ENCODE measurements around the gene POLN. TPM values are rescaled to one million over a fixed set of nuclear protein-coding genes. Genes with fewer than 3 reads are reported as not detected.

Gene POLN
- total and polyA plus RNA-seq, 11 donors, result 0.38 to 4.5 (median 1.9) TPM

GRCh38 chr4:2245057-2245786 lies 3.3 kb upstream of the POLN start:
- DNase-seq (no peak), ATAC-seq (no peak)
- WGBS, 4 donors, result 58 to 65% (median 62%) methylated on average over 7 of the region's 7 CpGs
- H3K4me3 ChIP-seq, result no peak overlapping the region
- H3K9me3 ChIP-seq, result no peaks in the 10 kb centered on the region
- H3K27ac ChIP-seq, result peak overlapping the region; percentile 12 to 81 (median 48)
- H3K36me3 ChIP-seq, result peaks cover 0 to 36% (median 27%) of the 10 kb centered on the region in 9 donors
- H3K27me3 ChIP-seq, result no peaks in the 10 kb centered on the region
- intact Hi-C loops (cut with DNase I), result loop anchor here in 3 of 10 donors (10.0 kb wide), 3 partner anchors 290 to 720 kb away; partner anchors contain the start of genes FAM193A (in 1 of the 3), GRK4 (in 1 of the 3) and NOP14 (in 1 of the 3)
- TF ChIP-seq, protein P1, sequence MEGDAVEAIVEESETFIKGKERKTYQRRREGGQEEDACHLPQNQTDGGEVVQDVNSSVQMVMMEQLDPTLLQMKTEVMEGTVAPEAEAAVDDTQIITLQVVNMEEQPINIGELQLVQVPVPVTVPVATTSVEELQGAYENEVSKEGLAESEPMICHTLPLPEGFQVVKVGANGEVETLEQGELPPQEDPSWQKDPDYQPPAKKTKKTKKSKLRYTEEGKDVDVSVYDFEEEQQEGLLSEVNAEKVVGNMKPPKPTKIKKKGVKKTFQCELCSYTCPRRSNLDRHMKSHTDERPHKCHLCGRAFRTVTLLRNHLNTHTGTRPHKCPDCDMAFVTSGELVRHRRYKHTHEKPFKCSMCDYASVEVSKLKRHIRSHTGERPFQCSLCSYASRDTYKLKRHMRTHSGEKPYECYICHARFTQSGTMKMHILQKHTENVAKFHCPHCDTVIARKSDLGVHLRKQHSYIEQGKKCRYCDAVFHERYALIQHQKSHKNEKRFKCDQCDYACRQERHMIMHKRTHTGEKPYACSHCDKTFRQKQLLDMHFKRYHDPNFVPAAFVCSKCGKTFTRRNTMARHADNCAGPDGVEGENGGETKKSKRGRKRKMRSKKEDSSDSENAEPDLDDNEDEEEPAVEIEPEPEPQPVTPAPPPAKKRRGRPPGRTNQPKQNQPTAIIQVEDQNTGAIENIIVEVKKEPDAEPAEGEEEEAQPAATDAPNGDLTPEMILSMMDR (IDR thresholded peaks at IDR 0.05), result no peak
- TF ChIP-seq POLR2A (IDR thresholded peaks at IDR 0.05), result no peak
- peaks cover 4 to 51% (median 36%) of the 10 kb centered on the region in 12 donors for H3K4me1 ChIP-seq

- WGBS, 4 donors, result 37 to 44% (median 39%) methylated on average over 5 of the region's 5 CpGs
- H3K27me3 ChIP-seq, result no peaks in the 10 kb centered on the region
- peak in 4 of 5 donors; percentile 64 to 75 (median 70) for DNase-seq
- H3K9me3 ChIP-seq, result no peaks in the 10 kb centered on the region
- intact Hi-C loops (cut with DNase I), result loop anchor here in 8 of 10 donors (2.0 to 10.0 kb wide), 12 partner anchors 13 to 721 kb away; partner anchors contain the start of genes CFAP99 (in 3 of the 8), ZFYVE28 (in 3 of the 8), FAM193A (in 2 of the 8) and GRK4 (in 1 of the 8)
- H3K4me1 ChIP-seq, result peaks cover 4 to 64% (median 50%) of the 10 kb centered on the region in 12 donors
- no peak for TF ChIP-seq POLR2A (IDR thresholded peaks at IDR 0.05)
- TF ChIP-seq, protein P1 (IDR thresholded peaks at IDR 0.05), result peak in 10 of 12 donors; percentile 25 to 55 (median 36)
- H3K4me3 ChIP-seq, result peak overlapping the region in 4 of 12 donors; percentile 4 to 23 (median 11)
- peak overlapping the region; percentile 14 to 81 (median 49) for H3K27ac ChIP-seq
- ATAC-seq, result peak; percentile 11 to 54 (median 26)
- peaks cover 0 to 29% (median 19%) of the 10 kb centered on the region in 9 donors for H3K36me3 ChIP-seq
These were observed 1.9 kb upstream of the POLN start for GRCh38 chr4:2243681-2244380.

- Histone ChIP-seq H3K36me3 (peaks cover 0 to 38% (median 13%) of the 10 kb centered on the region in 9 donors), H3K4me1 (peaks cover 4 to 81% (median 58%) of the 10 kb centered on the region in 12 donors), H3K27me3 (no peaks in the 10 kb centered on the region), H3K4me3 (peak overlapping the region; percentile 89 to 99 (median 94)), H3K9me3 (no peaks in the 10 kb centered on the region), H3K27ac (peak overlapping the region in 7 of 12 donors; percentile 80 to 87 (median 83))
- ATAC-seq, result no peak
- no peak for DNase-seq
- intact Hi-C loops (cut with DNase I), result loop anchor here in 8 of 10 donors (5.0 to 10.0 kb wide), 9 partner anchors 171 to 724 kb away; partner anchors contain the start of genes CFAP99 (in 3 of the 8), ZFYVE28 (in 3 of the 8), FAM193A (in 2 of the 8) and GRK4 (in 1 of the 8)
- TF ChIP-seq POLR2A (IDR thresholded peaks at IDR 0.05), result no peak
- TF ChIP-seq, protein P1 (IDR thresholded peaks at IDR 0.05), result no peak
- 9 to 11% (median 10%) methylated on average over 7 of the region's 7 CpGs for WGBS, 4 donors
These were observed 918 bp downstream of the POLN start for GRCh38 chr4:2241003-2241402.
